Measurements from ENCODE around the gene GDPD5.

The GDPD5 gene

GRCh38 chr11:75492181-75492820 lies 33.4 kb downstream of the GDPD5 start:
- peak; percentile 10 to 46 (median 35) for DNase-seq (ENCODE audit: low read depth in 4 of 4, low spot score in 1 of 4)

GRCh38 chr11:75491465-75491864 lies 34.3 kb downstream of the GDPD5 start:
- DNase-seq (ENCODE audit: low read depth in 4 of 4, low spot score in 1 of 4), result no peak

DNA sequence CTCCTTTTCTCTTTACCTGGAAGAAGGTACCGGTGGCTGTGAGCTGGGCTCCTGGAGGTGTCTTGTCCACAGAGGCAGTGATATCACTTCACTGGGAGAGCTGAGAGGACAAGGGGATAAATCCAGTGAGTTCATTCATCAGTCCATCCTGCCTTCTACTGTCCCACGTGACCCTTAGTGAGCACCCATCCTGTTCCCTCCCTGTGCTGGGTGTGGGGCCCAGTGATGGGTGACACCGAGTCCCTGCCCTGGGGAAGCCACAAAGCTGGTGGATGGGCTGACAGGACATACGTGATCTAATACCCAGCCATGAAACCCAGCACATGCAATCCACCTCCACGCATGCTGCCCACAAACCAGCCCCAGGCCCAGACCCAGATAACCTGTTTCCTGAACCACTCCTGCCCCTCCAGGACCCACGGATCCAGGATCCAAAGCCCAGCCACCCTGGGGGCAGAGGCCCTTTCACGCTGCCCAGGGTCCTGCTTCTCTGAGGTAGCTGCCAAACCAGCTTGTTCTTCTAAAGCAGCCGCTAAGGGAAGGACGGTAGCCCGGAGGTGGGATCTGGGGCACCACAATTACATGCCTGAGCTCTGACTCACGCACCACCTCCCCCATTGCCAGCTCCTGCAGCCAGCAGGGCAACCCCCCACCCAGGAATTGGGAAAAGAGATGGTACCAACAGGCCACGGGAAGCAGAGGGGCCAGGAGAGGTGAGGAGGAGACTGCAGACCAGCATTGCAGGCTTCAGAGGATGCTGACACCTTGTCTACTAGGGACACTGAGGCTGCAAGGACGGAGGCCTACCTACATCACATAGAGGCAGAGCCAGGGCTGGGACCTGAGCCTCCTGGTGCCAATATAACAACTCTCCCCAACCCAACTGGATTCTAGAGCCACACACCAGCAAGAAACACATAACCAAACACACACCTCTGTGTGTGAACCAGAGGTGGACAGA lies 35.2 kb downstream of the GDPD5 start:
- no peak for DNase-seq (ENCODE audit: low read depth in 4 of 4, low spot score in 1 of 4)

GRCh38 chr11:75487365-75487764 lies 38.4 kb downstream of the GDPD5 start:
- DNase-seq (ENCODE audit: low read depth in 4 of 4, low spot score in 1 of 4), result no peak

DNA sequence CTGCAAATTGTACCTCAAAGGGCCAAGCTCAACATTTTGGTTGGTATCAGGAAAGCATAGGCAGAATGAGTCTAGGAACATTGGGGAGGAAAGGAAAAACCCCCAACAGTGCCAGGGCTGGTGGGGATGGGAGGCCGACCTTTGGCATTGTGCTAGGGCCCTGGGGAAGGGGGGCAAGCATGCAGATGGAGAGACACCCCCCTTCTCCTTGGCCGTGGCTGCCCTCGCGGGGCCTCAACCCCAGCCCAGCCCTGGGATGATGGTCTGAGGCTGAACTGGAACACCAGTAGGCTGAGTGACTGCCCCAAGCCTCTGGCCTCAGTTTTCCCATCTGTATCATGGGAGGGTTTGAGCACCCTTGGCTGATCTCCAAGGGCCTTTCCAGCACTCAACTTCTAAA lies 40.0 kb downstream of the GDPD5 start:
- no peak for DNase-seq (ENCODE audit: low read depth in 4 of 4, low spot score in 1 of 4)

GRCh38 chr11:75482931-75483469 lies 42.7 kb downstream of the GDPD5 start:
- no peak for DNase-seq (ENCODE audit: low read depth in 4 of 4, low spot score in 1 of 4)

DNA sequence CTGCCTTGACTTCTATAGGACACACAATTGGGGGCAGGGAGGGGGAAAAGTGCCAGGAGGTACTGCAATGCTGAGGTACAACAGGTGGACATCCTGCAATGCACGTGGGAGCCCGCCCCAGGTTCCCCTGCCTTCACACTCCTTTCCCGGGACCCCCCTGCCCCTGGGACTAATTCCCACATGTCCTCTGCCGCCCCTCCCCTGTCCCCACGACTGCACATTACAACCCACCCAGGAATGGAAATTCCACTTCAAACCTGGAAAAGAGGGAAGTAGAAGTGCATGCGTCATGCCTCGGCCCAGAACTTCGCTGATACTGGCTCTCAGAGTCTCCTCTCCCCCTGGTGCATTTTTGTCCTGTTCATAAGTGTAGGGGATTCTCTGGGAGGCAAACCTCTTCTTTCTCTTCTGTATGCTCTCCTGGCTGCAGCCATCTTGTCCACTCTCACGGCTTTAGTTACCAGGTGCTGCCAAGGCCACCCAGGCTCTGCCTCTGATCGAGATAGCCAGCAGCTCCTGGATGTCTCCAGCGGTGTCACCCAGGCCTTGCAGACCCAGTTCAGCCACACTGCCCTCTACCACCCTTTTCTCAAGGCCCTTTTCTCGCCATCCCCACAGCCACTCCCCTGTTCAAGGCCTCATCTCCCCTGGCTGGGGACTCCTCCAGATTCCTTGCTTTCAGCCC lies 43.7 kb downstream of the GDPD5 start:
- DNase-seq (ENCODE audit: low read depth in 4 of 4, low spot score in 1 of 4), result no peak

DNA sequence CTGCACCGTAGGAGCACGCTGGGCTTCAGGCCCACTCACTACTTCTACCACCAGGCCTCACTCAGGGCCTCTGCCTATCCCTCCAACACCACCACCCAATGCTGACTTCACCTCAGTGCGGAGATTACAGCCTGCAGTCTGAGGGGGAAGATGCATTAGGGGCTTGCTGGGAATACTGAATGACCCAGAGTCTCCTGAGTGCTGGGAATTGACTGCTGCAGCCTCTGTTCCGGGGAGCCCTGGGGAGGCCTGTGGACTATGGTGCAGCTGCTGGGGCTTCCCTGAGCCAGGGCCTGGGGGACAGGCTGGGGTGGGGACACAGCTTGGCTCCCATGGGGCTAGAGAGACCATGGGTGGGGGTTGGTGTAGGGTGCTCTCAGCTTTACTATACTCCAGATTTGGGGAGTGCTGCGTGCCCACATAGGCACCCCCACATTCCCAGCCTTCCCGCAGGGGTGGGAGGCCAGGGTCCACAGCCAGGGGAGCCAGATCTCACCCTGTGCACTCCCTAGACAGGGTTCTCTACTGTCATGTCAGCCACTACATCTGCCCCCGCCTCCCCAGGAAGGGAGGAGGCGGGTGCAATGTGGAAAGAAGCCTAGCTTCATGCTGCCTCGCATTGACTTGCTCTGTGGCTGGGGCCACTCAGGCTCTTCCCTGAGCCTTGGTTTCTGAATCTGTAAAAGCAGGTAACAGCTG lies 44.4 kb downstream of the GDPD5 start:
- no peak for DNase-seq (ENCODE audit: low read depth in 4 of 4, low spot score in 1 of 4)

DNA sequence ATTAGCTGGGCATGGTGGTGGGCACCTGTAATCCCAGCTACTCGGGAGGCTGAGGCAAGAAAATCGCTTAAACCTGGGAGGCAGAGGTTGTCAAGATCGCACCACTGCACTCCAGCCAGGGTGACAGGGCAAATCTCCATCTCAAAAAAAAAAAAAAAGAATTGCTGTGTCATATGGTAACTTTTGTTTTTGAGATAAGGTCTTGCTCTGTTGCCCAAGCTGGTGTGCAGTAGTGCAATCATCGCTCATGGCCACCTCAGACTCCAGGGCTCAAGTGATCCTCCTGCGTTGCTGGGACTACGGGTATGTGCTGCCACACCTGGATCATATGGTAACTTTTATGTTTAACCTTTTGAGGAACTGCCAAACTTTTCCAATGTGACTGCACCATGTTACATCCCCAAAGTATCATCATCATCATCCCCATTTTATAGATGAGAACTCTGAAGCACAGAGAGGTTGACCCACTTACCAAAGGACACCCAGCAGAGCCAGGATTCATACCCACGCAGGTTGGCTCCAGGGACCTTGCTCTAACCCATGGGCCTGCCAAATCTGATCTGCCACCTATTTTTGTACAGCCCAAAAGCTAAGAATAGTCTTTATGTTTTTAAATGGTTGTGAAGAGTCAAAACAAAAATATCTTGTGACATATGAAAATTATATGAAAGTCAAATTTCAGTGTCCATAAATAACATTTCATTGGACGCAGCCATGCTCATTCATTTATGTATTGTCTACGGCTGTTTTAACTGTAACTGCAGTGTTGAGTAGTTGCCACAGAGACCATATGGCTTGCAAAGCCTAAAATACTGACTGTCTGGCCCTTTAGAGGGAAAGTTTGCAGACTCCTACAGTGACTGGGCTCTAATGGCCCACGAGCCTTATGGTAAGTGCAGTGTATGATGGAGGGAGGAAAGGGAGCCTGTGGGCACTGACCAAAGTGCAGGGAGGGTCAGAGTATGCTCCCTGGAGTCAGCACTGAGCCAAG lies 45.3 kb downstream of the GDPD5 start:
- no peak for DNase-seq (ENCODE audit: low read depth in 4 of 4, low spot score in 1 of 4)

DNA sequence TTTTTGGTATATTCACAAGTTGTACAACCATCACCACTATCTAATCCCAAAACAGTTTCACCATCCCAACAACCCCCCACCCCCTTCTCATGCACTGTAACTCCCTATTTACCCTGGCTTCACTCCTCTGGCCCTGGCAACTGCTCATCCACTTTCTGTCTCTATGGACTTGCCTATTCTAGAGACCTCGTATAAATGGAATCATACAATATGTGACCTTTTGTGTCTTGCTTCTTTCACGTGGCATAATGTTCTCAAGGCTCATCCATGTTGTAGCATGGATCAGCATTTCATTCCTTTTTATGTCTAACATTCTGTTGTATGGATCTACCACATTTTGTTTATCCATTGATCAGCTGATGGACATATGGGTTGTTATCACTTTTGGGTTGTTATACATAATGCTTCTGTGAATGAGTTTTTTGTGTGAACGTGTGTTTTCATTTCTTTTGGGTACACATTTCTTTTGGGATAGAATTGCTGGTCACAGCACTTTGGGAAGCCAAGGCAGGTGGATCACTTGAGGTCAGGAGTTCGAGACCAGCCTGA lies 46.1 kb downstream of the GDPD5 start:
- no peak for DNase-seq (ENCODE audit: low read depth in 4 of 4, low spot score in 1 of 4)

DNA sequence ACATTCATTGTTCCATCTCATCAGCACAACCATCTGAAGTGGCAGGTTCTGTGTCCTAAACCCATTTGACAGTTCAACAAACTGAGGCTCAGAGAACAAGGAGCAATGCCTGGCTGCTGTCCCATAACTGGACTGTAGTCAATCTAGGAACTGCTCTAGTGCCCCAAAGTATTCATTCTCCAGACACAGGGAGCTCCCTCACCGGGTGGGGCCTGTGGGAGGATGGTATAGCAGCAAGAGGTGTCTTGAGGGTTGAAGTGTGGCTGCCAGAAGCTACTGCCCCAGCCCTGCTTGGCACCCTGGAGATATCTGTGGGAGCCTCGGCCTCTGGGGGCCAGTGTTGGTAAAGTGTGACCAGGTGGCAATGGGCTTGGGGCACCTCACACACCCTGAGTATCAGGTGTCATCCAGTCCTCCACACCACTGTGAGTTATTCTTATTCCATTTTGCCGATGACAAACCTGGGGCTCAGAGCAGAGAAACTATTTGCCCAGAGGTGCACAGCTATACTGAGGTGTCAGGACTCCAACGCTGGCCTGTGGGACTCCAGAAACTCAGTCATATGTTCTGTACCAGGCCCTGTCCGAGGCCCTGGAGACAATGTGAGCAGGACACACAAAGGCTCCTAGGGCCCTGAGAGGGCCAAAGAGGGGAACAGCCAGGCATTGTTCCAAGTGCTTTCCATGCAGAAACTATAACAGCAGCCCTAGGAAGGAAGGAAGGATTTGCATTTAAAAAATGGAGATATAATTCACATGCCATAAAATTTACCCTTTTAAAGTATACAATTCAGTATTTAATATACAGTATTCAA lies 46.8 kb downstream of the GDPD5 start:
- DNase-seq (ENCODE audit: low read depth in 4 of 4, low spot score in 1 of 4), result no peak

- no peak for DNase-seq (ENCODE audit: low read depth in 4 of 4, low spot score in 1 of 4)
These were observed 48.2 kb downstream of the GDPD5 start for GRCh38 chr11:75477614-75477935.

DNA sequence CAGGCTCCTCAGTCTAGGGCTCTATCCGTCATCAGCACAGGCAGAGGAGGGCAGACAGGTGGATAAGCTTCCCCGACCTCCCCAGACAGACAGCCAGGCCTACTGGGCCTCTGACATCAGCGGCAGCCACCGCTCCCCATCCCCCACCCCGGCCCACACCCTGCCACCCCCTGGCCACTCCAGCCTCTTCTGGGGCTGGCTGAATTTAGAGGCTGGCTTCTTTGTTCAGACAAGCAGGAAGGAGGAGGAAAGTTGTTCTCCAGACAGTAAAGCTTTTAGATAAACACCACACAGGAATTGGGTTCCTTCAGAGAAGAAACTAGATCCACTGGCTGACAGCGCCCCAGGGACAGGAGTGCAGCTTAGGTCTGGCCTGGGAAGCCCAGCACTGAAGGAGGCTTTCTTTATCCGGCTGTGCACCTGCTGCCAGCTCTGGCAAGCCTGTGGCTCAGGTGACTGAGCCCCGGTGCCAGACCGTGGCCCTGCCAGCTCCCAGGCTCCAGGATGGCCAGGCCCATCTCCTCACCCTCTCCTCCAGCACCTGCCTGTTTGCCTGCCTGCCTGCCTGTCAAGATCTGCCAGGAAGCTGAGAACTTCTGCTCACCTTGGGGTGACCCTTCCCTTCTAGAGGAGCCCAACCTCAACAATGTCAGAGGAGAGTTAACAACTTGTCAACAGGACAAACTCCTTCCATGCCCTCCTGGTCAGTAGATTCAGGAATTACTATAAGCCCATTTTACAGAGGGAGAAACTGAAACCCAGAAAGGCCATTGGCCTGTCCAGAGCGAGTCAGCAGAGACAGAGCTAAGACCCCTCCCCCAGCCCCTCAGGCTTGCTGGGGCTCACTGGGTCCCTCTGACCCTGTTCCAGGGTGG lies 48.8 kb downstream of the GDPD5 start:
- DNase-seq (ENCODE audit: low read depth in 4 of 4, low spot score in 1 of 4), result no peak

- no peak for DNase-seq (ENCODE audit: low read depth in 4 of 4, low spot score in 1 of 4)
These were observed 49.7 kb downstream of the GDPD5 start for GRCh38 chr11:75475767-75476650.

GRCh38 chr11:75474878-75475766 lies 50.6 kb downstream of the GDPD5 start:
- peak in 3 of 4 experiments; percentile 21 to 52 (median 23) for DNase-seq (ENCODE audit: low read depth in 4 of 4, low spot score in 1 of 4)

DNA sequence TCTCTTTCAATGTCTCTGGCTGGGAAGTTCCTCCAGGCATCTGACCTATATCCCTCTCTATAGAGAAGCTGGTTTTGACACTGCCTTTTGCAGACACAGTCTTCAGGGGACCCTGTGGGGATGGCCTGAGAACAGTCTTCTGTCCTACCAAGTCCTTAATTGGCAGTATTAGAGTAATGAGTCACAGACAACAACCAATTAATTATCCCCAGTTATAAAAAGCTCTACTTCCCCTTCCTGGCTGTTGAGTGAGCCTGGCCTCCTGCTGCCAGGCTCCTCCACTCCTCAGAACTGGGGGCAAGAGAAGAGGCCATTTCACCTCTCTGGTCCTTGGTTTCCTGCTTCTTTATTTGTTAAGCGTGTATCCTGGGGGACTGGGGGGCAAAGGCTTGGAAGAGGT lies 51.5 kb downstream of the GDPD5 start:
- DNase-seq (ENCODE audit: low read depth in 4 of 4, low spot score in 1 of 4), result no peak

All from stimulated activated CD4-positive, alpha-beta T cell treated with anti-CD3 and anti-CD28 coated beads, Interleukin-1b, Interleukin-23, amount 100 ng/mL, for 24 hours (primary cell).